Measurements from ENCODE around the gene NFYB.

NFYB gene

DNA sequence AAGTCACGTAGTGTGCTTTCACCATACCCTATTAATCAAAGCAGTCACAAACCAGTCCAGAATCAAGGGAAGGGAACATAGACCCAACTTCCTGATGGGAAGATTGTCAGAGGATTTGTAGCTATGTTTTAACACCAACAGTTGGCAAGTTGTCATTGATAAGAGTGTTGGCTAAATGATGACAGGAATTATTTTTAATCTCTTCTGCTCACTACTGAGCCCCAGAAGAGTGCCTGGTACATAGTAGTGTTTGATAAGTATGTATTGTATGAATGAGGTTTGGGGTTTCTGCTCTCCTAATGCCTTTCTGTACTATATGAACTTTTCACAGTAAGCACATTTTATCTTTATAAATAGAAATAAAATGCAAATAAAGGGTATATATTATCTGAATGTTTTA, 59.0 kb downstream of the NFYB start:
- TF ChIP-seq USF1 (IDR thresholded peaks at IDR 0.05) (no peak), TAF1 (IDR thresholded peaks at IDR 0.05; ENCODE audit: low read depth) (no peak)

DNA sequence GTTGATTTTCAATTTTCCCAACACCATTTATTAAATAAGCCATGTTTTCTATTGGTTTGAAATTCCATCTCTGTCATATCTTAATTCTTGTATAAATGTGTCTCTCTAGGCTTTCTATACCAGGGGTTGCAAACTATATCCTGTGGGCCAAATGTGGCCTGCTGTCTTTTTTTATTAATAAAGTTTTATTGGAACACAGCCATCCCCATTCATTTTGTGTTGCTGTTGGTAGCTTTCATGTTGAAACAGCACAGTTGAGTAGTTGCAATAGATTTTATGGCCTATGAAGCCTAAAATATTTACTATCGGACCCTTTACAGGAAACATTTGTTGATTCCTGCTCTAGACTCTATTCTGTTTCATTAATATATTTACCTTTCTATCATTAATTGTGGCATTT, 64.3 kb downstream of the NFYB start:
- TF ChIP-seq ZBTB7A (IDR thresholded peaks at IDR 0.05; ENCODE audit: low read depth), result no peak
- no peak for TF ChIP-seq RAD21 (IDR thresholded peaks at IDR 0.05; ENCODE audit: low read depth)
- TF ChIP-seq TCF12 (IDR thresholded peaks at IDR 0.05; ENCODE audit: low read depth), result no peak
- no peak for TF ChIP-seq CREB1 (IDR thresholded peaks at IDR 0.05; ENCODE audit: low read depth)
- no peak for TF ChIP-seq EGR1 (IDR thresholded peaks at IDR 0.05)
- no peak for TF ChIP-seq NFIC (IDR thresholded peaks at IDR 0.05)

GRCh38 chr12:104072099-104072498, 65.9 kb downstream of the NFYB start:
- TF ChIP-seq, protein P1, sequence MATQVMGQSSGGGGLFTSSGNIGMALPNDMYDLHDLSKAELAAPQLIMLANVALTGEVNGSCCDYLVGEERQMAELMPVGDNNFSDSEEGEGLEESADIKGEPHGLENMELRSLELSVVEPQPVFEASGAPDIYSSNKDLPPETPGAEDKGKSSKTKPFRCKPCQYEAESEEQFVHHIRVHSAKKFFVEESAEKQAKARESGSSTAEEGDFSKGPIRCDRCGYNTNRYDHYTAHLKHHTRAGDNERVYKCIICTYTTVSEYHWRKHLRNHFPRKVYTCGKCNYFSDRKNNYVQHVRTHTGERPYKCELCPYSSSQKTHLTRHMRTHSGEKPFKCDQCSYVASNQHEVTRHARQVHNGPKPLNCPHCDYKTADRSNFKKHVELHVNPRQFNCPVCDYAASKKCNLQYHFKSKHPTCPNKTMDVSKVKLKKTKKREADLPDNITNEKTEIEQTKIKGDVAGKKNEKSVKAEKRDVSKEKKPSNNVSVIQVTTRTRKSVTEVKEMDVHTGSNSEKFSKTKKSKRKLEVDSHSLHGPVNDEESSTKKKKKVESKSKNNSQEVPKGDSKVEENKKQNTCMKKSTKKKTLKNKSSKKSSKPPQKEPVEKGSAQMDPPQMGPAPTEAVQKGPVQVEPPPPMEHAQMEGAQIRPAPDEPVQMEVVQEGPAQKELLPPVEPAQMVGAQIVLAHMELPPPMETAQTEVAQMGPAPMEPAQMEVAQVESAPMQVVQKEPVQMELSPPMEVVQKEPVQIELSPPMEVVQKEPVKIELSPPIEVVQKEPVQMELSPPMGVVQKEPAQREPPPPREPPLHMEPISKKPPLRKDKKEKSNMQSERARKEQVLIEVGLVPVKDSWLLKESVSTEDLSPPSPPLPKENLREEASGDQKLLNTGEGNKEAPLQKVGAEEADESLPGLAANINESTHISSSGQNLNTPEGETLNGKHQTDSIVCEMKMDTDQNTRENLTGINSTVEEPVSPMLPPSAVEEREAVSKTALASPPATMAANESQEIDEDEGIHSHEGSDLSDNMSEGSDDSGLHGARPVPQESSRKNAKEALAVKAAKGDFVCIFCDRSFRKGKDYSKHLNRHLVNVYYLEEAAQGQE (IDR thresholded peaks at IDR 0.05; ENCODE audit: low read depth), result no peak
- no peak for TF ChIP-seq FOXM1 (IDR thresholded peaks at IDR 0.05; ENCODE audit: borderline replicate concordance, low read depth)
- no peak for TF ChIP-seq RAD21 (IDR thresholded peaks at IDR 0.05; ENCODE audit: low read depth)
- TF ChIP-seq TAF1 (IDR thresholded peaks at IDR 0.05; ENCODE audit: low read depth), result no peak
- TF ChIP-seq EP300 (IDR thresholded peaks at IDR 0.05; ENCODE audit: borderline replicate concordance), result no peak
- TF ChIP-seq, protein P2, sequence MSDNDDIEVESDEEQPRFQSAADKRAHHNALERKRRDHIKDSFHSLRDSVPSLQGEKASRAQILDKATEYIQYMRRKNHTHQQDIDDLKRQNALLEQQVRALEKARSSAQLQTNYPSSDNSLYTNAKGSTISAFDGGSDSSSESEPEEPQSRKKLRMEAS (IDR thresholded peaks at IDR 0.05), result no peak
- no peak for TF ChIP-seq TEAD4 (IDR thresholded peaks at IDR 0.05)
- no peak for TF ChIP-seq CEBPB (IDR thresholded peaks at IDR 0.05)
- TF ChIP-seq TCF12 (IDR thresholded peaks at IDR 0.05; ENCODE audit: low read depth), result no peak
